ENCODE measurements around the gene DAPL1. TPM values are rescaled to one million over a fixed set of nuclear protein-coding genes. Genes with fewer than 3 reads are reported as not detected.

DAPL1 gene
- polyA plus RNA-seq, 1 of the 3 experiments (the other 2 are of a cell fraction), result not detected

GRCh38 chr2:158786897-158787296 is 8.2 kb upstream of the DAPL1 start:
- Histone ChIP-seq H4K20me1 (ENCODE audit: insufficient read depth) (no peaks in the 10 kb centered on the region), H3K4me3 (ENCODE audit: low read depth in 2 of 2, low read length in 1 of 2) (no peak overlapping the region), H3K4me1 (ENCODE audit: control insufficient read depth in 1 of 2, insufficient read depth in 2 of 2, low read depth in 1 of 2, low read length in 1 of 2) (no peaks in the 10 kb centered on the region; a peak in 1 of 4 replicates), H3K9me2 (no peaks in the 10 kb centered on the region), H3K79me2 (ENCODE audit: insufficient read depth) (no peaks in the 10 kb centered on the region), H3K36me3 (replicated peaks in 1 of 2; ENCODE audit: control insufficient read depth in 1 of 2, insufficient read depth in 2 of 2, low read length in 1 of 2) (no peaks in the 10 kb centered on the region), H3K4me2 (no peak overlapping the region), H3K9ac (no peak overlapping the region), H3K9me3 (no peaks in the 10 kb centered on the region), H3K27ac (ENCODE audit: low read depth in 2 of 2, low read length in 1 of 2) (no peak overlapping the region), H2AFZ (ENCODE audit: low read depth) (no peak overlapping the region), H3K27me3 (ENCODE audit: insufficient read depth) (no peaks in the 10 kb centered on the region; the same call in 1 of the 2 replicates), H3F3A (replicated peaks; ENCODE audit: insufficient read depth) (no peaks in the 10 kb centered on the region)
- 66% methylated on average over 6 of the region's 8 CpGs for WGBS (ENCODE audit: low lambda C conversion rate)
- ChIA-PET CTCF (no interaction called here), POLR2A (no interaction called here)
- no peak for DNase-seq
- no peak for TF ChIP-seq TEAD4 (IDR thresholded peaks at IDR 0.05; ENCODE audit: borderline replicate concordance, insufficient read depth)
- TF ChIP-seq ZBTB33 (IDR thresholded peaks at IDR 0.05; ENCODE audit: borderline replicate concordance, low read depth), result no peak
- no peak for TF ChIP-seq EP300 (IDR thresholded peaks at IDR 0.05; ENCODE audit: borderline replicate concordance in 1 of 2, low read depth in 1 of 2, low read length in 1 of 2)

- Histone ChIP-seq H3K4me1 (ENCODE audit: control insufficient read depth in 1 of 2, insufficient read depth in 2 of 2, low read depth in 1 of 2, low read length in 1 of 2) (no peaks in the 10 kb centered on the region), H3K27me3 (ENCODE audit: insufficient read depth) (no peaks in the 10 kb centered on the region; the same call in 1 of the 2 replicates), H3K79me2 (ENCODE audit: insufficient read depth) (no peaks in the 10 kb centered on the region), H3K9ac (no peak overlapping the region), H3K9me2 (no peaks in the 10 kb centered on the region), H3F3A (replicated peaks; ENCODE audit: insufficient read depth) (no peaks in the 10 kb centered on the region), H2AFZ (ENCODE audit: low read depth) (no peak overlapping the region), H3K9me3 (no peaks in the 10 kb centered on the region), H3K36me3 (replicated peaks in 1 of 2; ENCODE audit: control insufficient read depth in 1 of 2, insufficient read depth in 2 of 2, low read length in 1 of 2) (no peaks in the 10 kb centered on the region), H4K20me1 (ENCODE audit: insufficient read depth) (no peaks in the 10 kb centered on the region), H3K4me3 (ENCODE audit: low read depth in 2 of 2, low read length in 1 of 2) (no peak overlapping the region), H3K4me2 (no peak overlapping the region), H3K27ac (ENCODE audit: low read depth in 2 of 2, low read length in 1 of 2) (no peak overlapping the region)
- 30% methylated on average over 2 of the region's 2 CpGs for WGBS (ENCODE audit: low lambda C conversion rate)
- POLR2A ChIA-PET, result no interaction called here
- TF ChIP-seq TEAD4 (IDR thresholded peaks at IDR 0.05; ENCODE audit: borderline replicate concordance, insufficient read depth) (no peak), GABPA (IDR thresholded peaks at IDR 0.05; ENCODE audit: low read depth) (no peak), RFX5 (IDR thresholded peaks at IDR 0.05; ENCODE audit: low read length) (no peak), FOXJ3 (CRISPR knock-in tag; IDR thresholded peaks at IDR 0.05) (no peak), PBX3 (IDR thresholded peaks at IDR 0.05) (no peak)
- TF ChIP-seq, protein P1, sequence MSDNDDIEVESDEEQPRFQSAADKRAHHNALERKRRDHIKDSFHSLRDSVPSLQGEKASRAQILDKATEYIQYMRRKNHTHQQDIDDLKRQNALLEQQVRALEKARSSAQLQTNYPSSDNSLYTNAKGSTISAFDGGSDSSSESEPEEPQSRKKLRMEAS (IDR thresholded peaks at IDR 0.05; ENCODE audit: low read depth), result no peak
- TF ChIP-seq, protein P2, sequence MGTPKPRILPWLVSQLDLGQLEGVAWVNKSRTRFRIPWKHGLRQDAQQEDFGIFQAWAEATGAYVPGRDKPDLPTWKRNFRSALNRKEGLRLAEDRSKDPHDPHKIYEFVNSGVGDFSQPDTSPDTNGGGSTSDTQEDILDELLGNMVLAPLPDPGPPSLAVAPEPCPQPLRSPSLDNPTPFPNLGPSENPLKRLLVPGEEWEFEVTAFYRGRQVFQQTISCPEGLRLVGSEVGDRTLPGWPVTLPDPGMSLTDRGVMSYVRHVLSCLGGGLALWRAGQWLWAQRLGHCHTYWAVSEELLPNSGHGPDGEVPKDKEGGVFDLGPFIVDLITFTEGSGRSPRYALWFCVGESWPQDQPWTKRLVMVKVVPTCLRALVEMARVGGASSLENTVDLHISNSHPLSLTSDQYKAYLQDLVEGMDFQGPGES (IDR thresholded peaks at IDR 0.05; ENCODE audit: low read depth, low read length), result no peak
- DNase-seq, result no peak
- CTCF ChIA-PET, result no interaction called here
Observed at GRCh38 chr2:158788951-158789350, 6.2 kb upstream of the DAPL1 start.
